H9 (cell line): Measurements from ENCODE around the gene MBTPS1. TPM values are rescaled to one million over a fixed set of nuclear protein-coding genes. Genes with fewer than 3 reads are reported as not detected.

Experiments
- DNase-seq: peaks from one replicate; pipeline ENCODE4 v3.0.0-alpha.2; 2017
- H2AFZ ChIP-seq: one replicate; pipeline ENCODE4 v1.6.1; 2013; ENCODE audit warnings: mild to moderate bottlenecking, low read length, control low read depth, moderate library complexity
- H2AK5ac ChIP-seq: 2 replicates; pipeline ENCODE4 v1.6.1; 2013; ENCODE audit warnings: low read length, control low read depth, mixed read lengths; ENCODE audit not compliant: insufficient read length
- H2BK120ac ChIP-seq: one replicate; pipeline ENCODE4 v1.6.1; 2013; ENCODE audit warnings: low read depth, mild to moderate bottlenecking, low read length, control low read depth, inconsistent platforms; ENCODE audit not compliant: poor library complexity, severe bottlenecking
- H2BK12ac ChIP-seq: 2 replicates; pipeline ENCODE4 v1.6.1; 2013; ENCODE audit warnings: low read length, control low read depth, mixed read lengths, low read depth; ENCODE audit not compliant: insufficient read length
- H2BK15ac ChIP-seq: 2 replicates; pipeline ENCODE4 v1.6.1; 2013; ENCODE audit warnings: low read depth, low read length, control low read depth
- H2BK20ac ChIP-seq: one replicate; pipeline ENCODE4 v1.6.1; 2013; ENCODE audit warnings: low read depth, mild to moderate bottlenecking, low read length, control low read depth, inconsistent platforms; ENCODE audit not compliant: poor library complexity, severe bottlenecking
- H2BK5ac ChIP-seq: 2 replicates; pipeline ENCODE4 v1.6.1; 2013; ENCODE audit warnings: low read length, control low read depth, mixed read lengths; ENCODE audit not compliant: insufficient read length
- H3K14ac ChIP-seq: 2 replicates; pipeline ENCODE4 v1.6.1; 2013; ENCODE audit warnings: low read length, control low read depth; ENCODE audit not compliant: insufficient read depth
- H3K18ac ChIP-seq: 2 replicates; pipeline ENCODE4 v1.6.1; 2013; ENCODE audit warnings: low read depth, mild to moderate bottlenecking, mixed read lengths, low read length, control low read depth; ENCODE audit not compliant: insufficient read length
- H3K23ac ChIP-seq: 2 replicates; pipeline ENCODE4 v1.6.1; 2013; ENCODE audit warnings: low read length, control low read depth, mixed read lengths, low read depth; ENCODE audit not compliant: insufficient read length
- H3K23me2 ChIP-seq: 2 replicates; pipeline ENCODE4 v1.6.1; 2013; ENCODE audit warnings: low read depth, mild to moderate bottlenecking, mixed read lengths, low read length, control low read depth; ENCODE audit not compliant: insufficient read length, poor library complexity, severe bottlenecking
- H3K27ac ChIP-seq: 2 replicates; pipeline ENCODE4 v1.5.1; 2013; ENCODE audit warnings: low read length, control low read depth, mixed read lengths, low read depth; ENCODE audit not compliant: insufficient read length
- H3K27me3 ChIP-seq: 2 replicates; pipeline ENCODE4 v1.6.1; 2013; ENCODE audit warnings: low read length, control low read depth, inconsistent platforms; ENCODE audit not compliant: insufficient read depth
- H3K4ac ChIP-seq: 2 replicates; pipeline ENCODE4 v1.6.1; 2013; ENCODE audit warnings: low read depth, mild to moderate bottlenecking, control low read depth, inconsistent platforms, low read length, moderate library complexity
- H3K4me1 ChIP-seq: 2 replicates; pipeline ENCODE4 v1.6.1; 2013; ENCODE audit warnings: low read length, control low read depth, inconsistent platforms; ENCODE audit not compliant: insufficient read depth
- H3K4me2 ChIP-seq: 2 replicates; pipeline ENCODE4 v1.6.1; 2013; ENCODE audit warnings: low read length, control low read depth, mixed read lengths; ENCODE audit not compliant: insufficient read length, insufficient read depth
- H3K56ac ChIP-seq: 2 replicates; pipeline ENCODE4 v1.6.1; 2013; ENCODE audit warnings: low read depth, mild to moderate bottlenecking, mixed read lengths, low read length, control low read depth; ENCODE audit not compliant: insufficient read length
- H3K79me1 ChIP-seq: 2 replicates; pipeline ENCODE4 v1.6.1; 2013; ENCODE audit warnings: low read depth, mild to moderate bottlenecking, moderate library complexity, low read length, control low read depth, inconsistent platforms; ENCODE audit not compliant: insufficient read depth, poor library complexity, severe bottlenecking
- H3K79me2 ChIP-seq: 2 replicates; pipeline ENCODE4 v1.6.1; 2013; ENCODE audit warnings: low read length, control low read depth, inconsistent platforms; ENCODE audit not compliant: insufficient read depth
- H3K9ac ChIP-seq: 2 replicates; pipeline ENCODE4 v1.6.1; 2013; ENCODE audit warnings: low read length, control low read depth, mixed read lengths; ENCODE audit not compliant: insufficient read length; ENCODE audit errors: extremely low read depth
- H3K9me3 ChIP-seq: one replicate; pipeline ENCODE4 v1.6.1; 2013; ENCODE audit warnings: low read depth, low read length, inconsistent platforms; ENCODE audit not compliant: control insufficient read depth
- H3T11ph ChIP-seq: one replicate; pipeline ENCODE4 v1.6.1; 2013; ENCODE audit warnings: mild to moderate bottlenecking, low read length, control low read depth, inconsistent platforms
- H4K20me1 ChIP-seq: one replicate; pipeline ENCODE4 v1.6.1; 2013; ENCODE audit not compliant: control insufficient read depth, insufficient read length, insufficient read depth
- H4K5ac ChIP-seq: 2 replicates; pipeline ENCODE4 v1.6.1; 2013; ENCODE audit warnings: low read depth, mild to moderate bottlenecking, mixed read lengths, low read length, control low read depth; ENCODE audit not compliant: insufficient read length
- H4K8ac ChIP-seq: replicated peaks from 2 replicates; pipeline ENCODE4 v1.6.1; 2013; ENCODE audit warnings: low read length, control low read depth, mixed read lengths, low read depth; ENCODE audit not compliant: insufficient read length
- H4K91ac ChIP-seq: 2 replicates; pipeline ENCODE4 v1.6.1; 2013; ENCODE audit warnings: low read depth, mild to moderate bottlenecking, moderate library complexity, mixed read lengths, low read length, control low read depth; ENCODE audit not compliant: insufficient read length
- H3K27ac Mint-ChIP-seq, 3 experiments: 2 replicates in 2 of 3; 3 replicates in 1 of 3; pipeline ENCODE4 v1.8.0; 2020 to 2021; ENCODE audit warnings: mixed read lengths in 3 of 3, mild to moderate bottlenecking in 1 of 3, moderate library complexity in 1 of 3
- H3K27me3 Mint-ChIP-seq: 2 replicates; pipeline ENCODE4 v1.8.0; 2021; ENCODE audit warnings: low read depth, mild to moderate bottlenecking, moderate library complexity, mixed read lengths
- H3K36me3 Mint-ChIP-seq, 3 experiments: 2 replicates in 2 of 3; 3 replicates in 1 of 3; pipeline ENCODE4 v1.8.0; 2020 to 2021; ENCODE audit warnings: low read depth in 3 of 3, mixed read lengths in 3 of 3; ENCODE audit not compliant: insufficient read depth in 1 of 3
- H3K4me1 Mint-ChIP-seq, 2 experiments: 2 replicates each; pipeline ENCODE4 v1.8.0; 2020; ENCODE audit warnings: mixed read lengths in 2 of 2
- H3K4me3 Mint-ChIP-seq, 2 experiments: 2 replicates in 1 of 2; 3 replicates in 1 of 2; pipeline ENCODE4 v1.8.0; 2020 to 2021; ENCODE audit warnings: mild to moderate bottlenecking in 2 of 2, mixed read lengths in 2 of 2, moderate library complexity in 1 of 2
- H3K9me3 Mint-ChIP-seq, 2 experiments: 2 replicates in 1 of 2; 3 replicates in 1 of 2; pipeline ENCODE4 v1.8.0; 2020; ENCODE audit warnings: mild to moderate bottlenecking in 2 of 2, mixed read lengths in 2 of 2, moderate library complexity in 1 of 2
- WGBS: extraction: QIAGEN DNeasy Blood & Tissue Kit; methylation state at CpG from one replicate; pipeline ENCODE4 v1.1.7; 2013; ENCODE audit warnings: missing lambda C conversion rate, low lambda C conversion rate, mixed read lengths; ENCODE audit not compliant: insufficient read length; ENCODE audit errors: extremely low coverage; 5-methylcytosine and 5-hydroxymethylcytosine counted together
- total RNA-seq: library from RNA; stranded (reverse); gene quantifications from 2 replicates; pipeline ENCODE4 v1.2.1, GENCODE V29; 2021
- TF ChIP-seq, protein P1 (sequence below): fragments of 200-600 bp; sonication (generic); conservative IDR thresholded peaks from 3 replicates; pipeline ENCODE4 v1.8.0; 2021; ENCODE audit warnings: antibody characterized with exemption, mild to moderate bottlenecking

The MBTPS1 gene
- total RNA-seq, 1 experiment from 2014 or later = 48.7 TPM

DNA sequence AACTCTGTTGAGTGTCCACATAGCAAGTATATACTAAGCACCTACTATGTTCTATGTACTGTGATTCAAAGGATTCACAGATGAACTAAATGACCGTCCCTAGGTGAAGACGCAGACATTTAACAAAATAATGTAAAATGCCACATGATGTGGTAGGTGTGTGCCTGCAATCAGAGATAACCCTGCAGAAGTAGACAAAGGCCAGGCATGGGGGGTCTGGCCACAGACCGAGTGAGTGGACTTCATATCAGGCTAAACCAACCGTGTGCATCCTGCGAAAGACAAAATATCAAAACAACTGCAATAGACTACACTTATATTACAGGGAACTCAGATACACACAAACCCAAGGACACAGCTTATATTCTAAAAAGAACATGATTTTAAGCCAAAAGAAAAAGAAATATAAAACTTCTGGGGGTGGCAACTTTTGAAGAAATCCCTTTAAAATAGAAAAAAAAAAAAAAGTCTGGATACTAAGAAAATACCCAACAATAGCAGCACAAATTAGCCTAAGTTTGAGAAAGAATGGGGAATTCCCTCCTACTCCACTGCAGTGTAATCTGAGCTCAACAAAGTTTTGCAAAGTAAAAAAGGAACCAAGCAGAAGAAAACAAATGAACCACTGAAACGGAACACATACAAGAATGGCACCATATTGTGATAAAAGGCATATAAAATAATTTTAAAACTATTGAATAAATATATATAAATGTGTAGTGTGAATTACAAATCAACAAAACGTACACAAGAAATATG is 16.0 kb upstream of the MBTPS1 start:
- H3K4ac ChIP-seq = no peak overlapping the region
- TF ChIP-seq, protein P1, sequence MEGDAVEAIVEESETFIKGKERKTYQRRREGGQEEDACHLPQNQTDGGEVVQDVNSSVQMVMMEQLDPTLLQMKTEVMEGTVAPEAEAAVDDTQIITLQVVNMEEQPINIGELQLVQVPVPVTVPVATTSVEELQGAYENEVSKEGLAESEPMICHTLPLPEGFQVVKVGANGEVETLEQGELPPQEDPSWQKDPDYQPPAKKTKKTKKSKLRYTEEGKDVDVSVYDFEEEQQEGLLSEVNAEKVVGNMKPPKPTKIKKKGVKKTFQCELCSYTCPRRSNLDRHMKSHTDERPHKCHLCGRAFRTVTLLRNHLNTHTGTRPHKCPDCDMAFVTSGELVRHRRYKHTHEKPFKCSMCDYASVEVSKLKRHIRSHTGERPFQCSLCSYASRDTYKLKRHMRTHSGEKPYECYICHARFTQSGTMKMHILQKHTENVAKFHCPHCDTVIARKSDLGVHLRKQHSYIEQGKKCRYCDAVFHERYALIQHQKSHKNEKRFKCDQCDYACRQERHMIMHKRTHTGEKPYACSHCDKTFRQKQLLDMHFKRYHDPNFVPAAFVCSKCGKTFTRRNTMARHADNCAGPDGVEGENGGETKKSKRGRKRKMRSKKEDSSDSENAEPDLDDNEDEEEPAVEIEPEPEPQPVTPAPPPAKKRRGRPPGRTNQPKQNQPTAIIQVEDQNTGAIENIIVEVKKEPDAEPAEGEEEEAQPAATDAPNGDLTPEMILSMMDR = no peak
- no peak overlapping the region for H3K27ac ChIP-seq
- no peak overlapping the region for H3K23ac ChIP-seq
- no peaks in the 10 kb centered on the region for H4K20me1 ChIP-seq
- H3K14ac ChIP-seq = no peak overlapping the region
- no peak overlapping the region for H3T11ph ChIP-seq
- no peak overlapping the region for H4K5ac ChIP-seq
- no peak overlapping the region for H2AK5ac ChIP-seq
- no peaks in the 10 kb centered on the region for H3K9me3 ChIP-seq
- no peaks in the 10 kb centered on the region for H3K27me3 Mint-ChIP-seq
- H3K4me1 ChIP-seq = no peaks in the 10 kb centered on the region
- H3K79me1 ChIP-seq = peaks cover under 1% of the 10 kb centered on the region
- no peaks in the 10 kb centered on the region for H3K27me3 ChIP-seq
- H2AFZ ChIP-seq = no peak overlapping the region
- peak overlapping the region in 2 of 3 experiments; percentile 50 to 69; a peak in 3 of 7 replicates for H3K27ac Mint-ChIP-seq
- no CpG with 5 or more reads among the region's 7 CpGs for WGBS
- no peak overlapping the region for H2BK120ac ChIP-seq
- no peak overlapping the region for H2BK5ac ChIP-seq
- H4K8ac ChIP-seq = no peak overlapping the region
- no peak overlapping the region for H2BK20ac ChIP-seq
- no peak overlapping the region for H4K91ac ChIP-seq
- no peak overlapping the region for H3K4me3 Mint-ChIP-seq
- no peak overlapping the region for H3K18ac ChIP-seq
- H2BK15ac ChIP-seq = no peak overlapping the region
- no peaks in the 10 kb centered on the region for H3K23me2 ChIP-seq
- H3K56ac ChIP-seq = no peak overlapping the region
- H3K9ac ChIP-seq = no peak overlapping the region
- H3K4me2 ChIP-seq = no peak overlapping the region
- H3K4me1 Mint-ChIP-seq = peaks cover 30% of the 10 kb centered on the region in 2 experiments
- DNase-seq = no peak
- H3K79me2 ChIP-seq = peaks cover 4% of the 10 kb centered on the region; the same call in 1 of the 2 replicates
- peaks cover 9 to 35% (median 25%) of the 10 kb centered on the region in 3 experiments; a peak in 6 of 7 replicates for H3K36me3 Mint-ChIP-seq
- H3K9me3 Mint-ChIP-seq = no peaks in the 10 kb centered on the region
- no peak overlapping the region for H2BK12ac ChIP-seq
